HK-2 (cell line): ENCODE measurements around the gene CALHM5.
"Not testable (repeated sequence)": the region's sequence is repeated elsewhere in the genome, so short reads cannot be mapped to it uniquely, and the experiment has no call there.

Source experiments
- DNase-seq: peaks from one replicate; pipeline ENCODE4 v3.0.0-alpha.2; 2018; ENCODE audit not compliant: unreplicated experiment

The CALHM5 gene, protein sequence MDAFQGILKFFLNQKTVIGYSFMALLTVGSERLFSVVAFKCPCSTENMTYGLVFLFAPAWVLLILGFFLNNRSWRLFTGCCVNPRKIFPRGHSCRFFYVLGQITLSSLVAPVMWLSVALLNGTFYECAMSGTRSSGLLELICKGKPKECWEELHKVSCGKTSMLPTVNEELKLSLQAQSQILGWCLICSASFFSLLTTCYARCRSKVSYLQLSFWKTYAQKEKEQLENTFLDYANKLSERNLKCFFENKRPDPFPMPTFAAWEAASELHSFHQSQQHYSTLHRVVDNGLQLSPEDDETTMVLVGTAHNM

DNA sequence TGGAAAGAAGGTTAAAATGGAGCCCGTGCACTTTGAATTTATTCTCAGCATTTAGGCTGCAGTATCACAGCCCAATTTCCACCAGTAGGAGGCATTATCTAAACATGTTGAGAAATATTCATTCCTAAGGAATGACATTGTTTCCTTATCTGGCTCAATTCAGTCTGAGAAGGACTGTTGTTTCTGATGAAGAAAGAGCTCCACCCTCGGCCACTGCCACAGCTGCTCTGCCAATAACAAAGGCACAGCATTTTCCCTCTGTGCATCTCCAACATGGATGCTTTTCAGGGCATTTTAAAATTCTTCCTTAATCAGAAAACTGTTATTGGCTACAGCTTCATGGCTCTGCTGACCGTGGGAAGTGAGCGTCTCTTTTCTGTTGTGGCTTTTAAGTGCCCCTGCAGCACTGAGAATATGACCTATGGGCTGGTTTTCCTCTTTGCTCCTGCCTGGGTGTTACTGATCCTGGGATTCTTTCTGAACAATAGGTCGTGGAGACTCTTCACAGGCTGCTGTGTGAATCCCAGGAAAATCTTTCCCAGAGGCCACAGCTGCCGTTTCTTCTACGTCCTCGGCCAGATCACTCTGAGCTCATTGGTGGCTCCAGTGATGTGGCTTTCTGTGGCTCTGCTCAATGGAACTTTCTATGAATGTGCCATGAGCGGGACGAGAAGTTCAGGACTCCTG lies at the start of gene CALHM5:
Gene CALHM5 (plus strand): TSS at position 216 of the 687 bp plus-strand sequence. CDS start 58 bp downstream, at position 274.
- DNase-seq: no peak

DNA sequence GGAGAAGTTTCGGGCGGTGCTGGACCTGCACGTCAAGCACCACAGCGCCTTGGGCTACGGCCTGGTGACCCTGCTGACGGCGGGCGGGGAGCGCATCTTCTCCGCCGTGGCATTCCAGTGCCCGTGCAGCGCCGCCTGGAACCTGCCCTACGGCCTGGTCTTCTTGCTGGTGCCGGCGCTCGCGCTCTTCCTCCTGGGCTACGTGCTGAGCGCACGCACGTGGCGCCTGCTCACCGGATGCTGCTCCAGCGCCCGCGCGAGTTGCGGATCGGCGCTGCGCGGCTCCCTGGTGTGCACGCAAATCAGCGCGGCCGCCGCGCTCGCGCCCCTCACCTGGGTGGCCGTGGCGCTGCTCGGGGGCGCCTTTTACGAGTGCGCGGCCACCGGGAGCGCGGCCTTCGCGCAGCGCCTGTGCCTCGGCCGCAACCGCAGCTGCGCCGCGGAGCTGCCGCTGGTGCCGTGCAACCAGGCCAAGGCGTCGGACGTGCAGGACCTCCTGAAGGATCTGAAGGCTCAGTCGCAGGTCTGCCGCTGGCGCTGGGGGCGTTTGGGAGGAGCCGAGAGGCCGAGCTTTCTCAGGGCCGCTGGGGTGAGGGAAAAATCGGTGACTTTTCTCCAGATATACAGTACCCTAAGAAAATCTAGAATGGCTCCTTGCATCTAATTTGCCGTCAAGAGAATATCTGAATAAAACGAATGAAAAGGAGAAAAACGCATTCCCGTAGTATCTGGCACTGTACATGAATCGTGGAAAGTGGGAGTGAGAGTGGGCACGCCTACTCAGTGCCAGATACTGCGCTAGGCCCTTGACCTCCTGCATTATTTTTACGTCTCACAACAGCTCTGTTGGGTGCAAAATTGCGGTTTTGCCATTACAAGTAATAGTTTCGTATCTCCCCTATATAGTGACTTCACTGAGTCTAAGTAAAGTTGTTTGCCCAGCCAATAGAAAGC lies 49.2 kb upstream of the CALHM5 start:
- DNase-seq: peak; percentile 81

DNA sequence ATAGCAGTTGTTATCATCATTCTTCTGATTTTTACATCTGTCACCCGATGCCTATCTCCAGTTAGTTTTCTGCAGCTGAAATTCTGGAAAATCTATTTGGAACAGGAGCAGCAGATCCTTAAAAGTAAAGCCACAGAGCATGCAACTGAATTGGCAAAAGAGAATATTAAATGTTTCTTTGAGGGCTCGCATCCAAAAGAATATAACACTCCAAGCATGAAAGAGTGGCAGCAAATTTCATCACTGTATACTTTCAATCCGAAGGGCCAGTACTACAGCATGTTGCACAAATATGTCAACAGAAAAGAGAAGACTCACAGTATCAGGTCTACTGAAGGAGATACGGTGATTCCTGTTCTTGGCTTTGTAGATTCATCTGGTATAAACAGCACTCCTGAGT lies 48.1 kb upstream of the CALHM5 start:
- no peak for DNase-seq

DNA sequence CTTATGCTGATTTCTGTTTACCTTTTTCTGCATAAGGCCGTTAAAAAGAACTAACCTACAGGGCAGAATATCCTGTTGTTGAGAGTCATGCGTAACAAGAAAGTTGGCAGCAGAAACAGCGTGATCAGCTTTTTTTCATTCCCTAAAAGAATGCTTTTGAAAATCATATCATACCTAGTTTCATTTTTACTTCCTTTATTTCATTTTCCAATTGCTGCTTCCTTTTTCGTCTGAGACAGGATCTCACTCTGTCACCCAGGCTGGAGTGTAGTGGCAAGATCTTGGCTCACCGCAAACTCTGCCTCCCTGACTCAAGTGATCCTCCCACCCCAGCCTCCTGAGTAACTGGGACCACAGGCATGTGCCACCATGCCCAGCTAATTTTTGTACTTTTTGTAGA lies 46.2 kb upstream of the CALHM5 start:
- DNase-seq: no peak

DNA sequence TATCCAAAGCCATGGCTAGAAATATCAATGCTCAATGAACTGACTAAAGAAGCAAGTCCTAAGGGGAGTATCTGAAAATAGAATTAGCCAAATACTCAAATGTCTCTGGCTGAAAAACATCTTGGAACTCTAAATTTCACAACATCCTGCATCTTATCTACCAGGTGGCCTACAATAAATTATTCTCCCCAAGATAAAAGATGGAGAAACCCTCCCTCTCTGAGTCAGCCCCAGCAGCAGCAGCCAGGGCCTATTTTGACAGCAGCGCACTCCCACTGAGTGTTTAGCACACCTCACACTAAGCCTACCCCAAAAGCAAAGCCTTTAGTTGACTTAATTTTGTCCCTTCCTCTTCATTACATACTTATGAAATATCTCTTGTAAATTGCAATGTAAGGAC lies 44.3 kb upstream of the CALHM5 start:
- DNase-seq: no peak

DNA sequence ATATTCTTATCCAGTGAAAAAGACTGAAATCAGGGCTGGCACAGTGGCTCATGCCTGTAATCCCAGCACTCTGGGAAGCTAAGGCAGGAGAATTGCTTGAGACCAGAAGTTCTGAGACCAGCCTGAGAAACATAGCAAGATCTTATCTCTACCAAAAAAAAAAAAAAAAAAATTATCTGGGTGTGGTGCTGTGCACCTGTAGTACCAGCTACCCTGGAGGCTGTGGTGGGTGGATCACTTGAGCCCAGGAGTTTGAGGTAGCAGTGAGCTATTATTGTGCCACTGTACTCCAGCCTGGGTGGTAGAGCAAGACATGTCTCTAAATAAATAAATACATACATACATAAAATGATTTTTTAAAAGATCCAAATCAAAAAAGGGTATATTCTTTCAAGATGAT lies 43.9 kb upstream of the CALHM5 start:
- DNase-seq: no peak

DNA sequence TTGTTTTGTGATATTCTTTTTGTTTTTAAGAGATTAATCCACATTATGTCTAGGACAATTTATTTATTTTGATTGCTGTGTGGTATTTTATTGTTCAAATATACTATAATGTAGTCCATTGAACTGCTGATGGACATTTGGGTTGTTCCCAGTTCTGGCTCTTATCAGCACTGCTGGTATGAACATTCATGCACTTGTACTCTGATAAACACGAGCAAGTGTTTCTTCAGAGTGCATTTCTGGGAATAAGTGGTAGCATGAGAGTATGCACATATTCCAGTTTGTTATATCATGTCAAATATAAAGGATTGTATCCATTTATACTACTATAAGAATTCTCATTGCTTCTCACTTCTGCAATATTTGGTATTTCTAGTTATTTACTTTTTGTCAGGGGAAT lies 43.1 kb upstream of the CALHM5 start:
- no peak for DNase-seq

DNA sequence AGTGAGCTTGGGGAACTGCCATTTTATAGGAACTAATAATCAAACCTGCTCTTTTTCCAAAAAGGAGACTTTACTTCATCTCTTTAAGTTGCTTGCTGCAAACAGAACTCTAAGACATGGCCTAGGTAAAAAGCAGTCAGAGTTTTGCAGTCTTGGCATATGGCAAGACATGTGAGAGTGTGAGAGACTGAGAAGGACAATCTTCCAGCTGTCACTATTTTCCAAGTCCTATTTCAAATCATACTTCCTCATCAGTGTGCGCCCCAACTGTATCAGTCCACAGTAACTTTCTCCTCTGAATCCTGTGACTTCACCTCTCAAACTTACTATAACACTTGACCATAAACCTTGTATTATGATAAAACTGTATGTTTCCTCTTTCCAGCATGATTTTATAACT lies 39.9 kb upstream of the CALHM5 start:
- no peak for DNase-seq

DNA sequence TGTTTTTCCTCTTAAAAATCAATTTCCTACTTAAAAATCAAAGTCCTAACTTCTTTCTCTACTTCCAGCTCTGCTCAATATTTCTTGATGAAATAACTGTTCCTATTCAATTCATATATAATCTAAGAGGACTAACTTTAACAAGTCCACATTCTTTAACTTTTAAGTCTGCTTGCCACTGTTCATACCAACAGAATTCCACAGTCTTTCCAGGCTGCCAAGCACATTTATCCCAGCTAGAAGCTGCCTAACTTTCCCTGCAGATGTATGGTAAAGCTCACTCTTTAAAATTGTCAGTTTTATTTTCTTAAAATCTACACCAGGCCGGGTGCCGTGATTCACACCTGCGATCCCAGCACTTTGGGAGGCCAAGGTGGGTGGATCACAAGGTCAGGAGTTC lies 38.7 kb upstream of the CALHM5 start:
- DNase-seq: no peak

DNA sequence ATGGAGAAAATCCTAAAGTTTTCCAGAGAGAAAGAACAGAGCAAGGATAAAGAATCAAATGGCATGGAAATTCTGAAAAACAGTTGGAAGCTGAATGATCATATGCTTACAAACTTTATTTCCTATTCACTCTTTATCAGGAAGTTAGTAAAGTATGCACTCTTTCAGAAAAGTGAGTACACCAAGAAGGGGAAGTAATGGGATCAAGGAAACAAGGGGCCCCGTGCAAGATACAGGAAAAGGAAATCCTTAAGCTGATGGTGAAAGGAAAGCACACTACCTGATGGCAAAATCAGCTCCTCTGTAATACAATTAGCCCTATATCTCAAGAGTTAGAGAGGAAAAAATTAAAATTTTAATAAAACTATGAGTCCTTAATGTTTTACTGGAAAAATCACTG lies 36.3 kb upstream of the CALHM5 start:
- DNase-seq: no peak

DNA sequence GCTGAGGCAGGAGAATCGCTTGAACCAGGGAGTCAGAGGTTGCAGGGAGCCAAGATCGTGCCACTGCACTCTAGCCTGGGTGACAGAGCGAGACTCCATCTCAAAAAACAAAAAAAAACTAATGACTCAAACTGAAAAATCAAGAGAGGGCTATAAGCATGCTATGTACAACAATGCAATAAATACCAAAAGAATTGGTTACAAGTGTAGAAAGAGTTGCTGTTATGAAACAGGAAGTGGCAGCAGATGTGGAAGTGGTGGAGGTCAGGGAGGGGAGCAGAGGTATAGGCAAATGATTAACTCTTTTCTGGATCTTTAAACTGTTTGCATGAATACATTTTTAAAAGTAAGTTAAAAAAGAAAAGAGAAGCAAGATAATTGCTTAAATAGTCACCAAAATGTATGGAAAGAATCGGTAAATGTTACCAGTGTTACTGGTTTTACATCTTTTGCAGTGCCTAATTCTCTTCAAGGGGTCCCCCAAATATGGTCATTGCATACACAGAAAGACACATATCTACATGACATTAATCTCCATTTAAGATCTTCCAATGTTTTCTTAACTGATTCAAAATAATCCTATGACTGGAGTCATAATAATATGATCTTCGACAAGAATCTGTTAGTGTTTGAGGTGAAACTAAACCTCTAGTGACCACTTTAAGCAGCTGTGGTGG lies 35.3 kb upstream of the CALHM5 start:
- DNase-seq: no peak

DNA sequence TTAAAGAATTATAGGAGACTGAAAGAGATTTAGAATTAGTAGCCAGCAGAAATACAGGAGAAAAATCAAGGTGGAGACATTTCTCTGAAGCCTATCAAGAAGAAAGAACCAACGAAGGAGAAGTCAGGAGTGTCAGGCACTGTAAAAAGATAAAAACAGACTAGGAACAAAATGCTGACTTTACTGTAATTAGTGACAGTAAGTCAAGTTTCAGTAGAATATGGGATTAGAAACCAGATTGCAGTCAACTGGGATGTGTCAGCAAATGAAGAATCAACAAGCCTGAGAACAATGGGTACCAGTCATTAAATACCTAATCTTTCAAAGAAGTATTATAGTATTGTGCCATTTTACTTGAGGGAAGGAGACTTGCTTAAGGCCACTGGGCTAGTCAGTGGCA lies 28.7 kb upstream of the CALHM5 start:
- DNase-seq: no peak

DNA sequence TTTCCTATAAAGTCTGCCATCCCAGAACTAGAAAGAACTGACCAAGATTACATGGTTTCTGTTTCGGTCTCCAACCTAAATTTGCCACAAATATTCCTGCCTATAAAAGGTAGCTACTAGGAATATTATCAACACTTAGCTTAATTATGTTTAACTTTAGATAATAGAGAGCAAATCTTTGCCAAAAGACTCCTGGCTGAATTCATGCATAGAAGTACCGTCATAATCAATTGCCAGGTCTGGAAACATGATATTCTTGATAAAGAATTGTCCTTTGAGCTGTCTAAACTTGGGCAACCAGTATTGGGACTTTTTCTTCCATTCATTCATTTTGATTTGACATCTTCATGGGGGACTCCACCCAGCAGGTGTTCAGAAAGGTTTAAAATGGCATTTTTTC lies 27.8 kb upstream of the CALHM5 start:
- no peak for DNase-seq

DNA sequence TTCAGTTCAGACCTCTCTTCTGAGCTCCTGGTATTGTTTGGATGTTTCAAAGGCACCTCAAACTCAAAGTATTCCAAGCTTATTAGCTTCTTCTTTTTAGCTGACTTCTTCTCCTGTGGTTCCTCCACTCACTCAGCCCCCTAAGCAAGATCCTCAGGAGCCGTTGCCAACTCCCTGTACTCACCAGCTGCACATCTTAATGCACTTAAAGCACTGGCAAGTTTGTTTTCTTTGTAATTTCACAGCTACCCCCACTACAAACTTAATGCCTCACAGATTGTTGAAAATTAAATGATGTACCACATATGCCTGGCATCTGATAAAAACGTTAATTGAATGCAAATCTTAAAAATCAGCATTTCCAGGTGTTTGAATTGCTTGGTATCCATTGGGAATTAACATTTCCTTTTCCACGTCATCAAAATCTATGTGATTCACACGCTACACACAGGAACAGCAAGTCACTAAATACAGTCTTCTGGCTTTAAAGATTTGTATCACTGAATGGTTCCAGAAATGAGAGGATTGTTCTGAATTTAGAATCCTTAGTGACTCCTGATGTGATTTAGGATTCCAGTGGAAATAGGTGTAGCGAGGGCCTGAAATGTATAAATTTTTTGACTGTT lies 25.8 kb upstream of the CALHM5 start:
- no peak for DNase-seq

DNA sequence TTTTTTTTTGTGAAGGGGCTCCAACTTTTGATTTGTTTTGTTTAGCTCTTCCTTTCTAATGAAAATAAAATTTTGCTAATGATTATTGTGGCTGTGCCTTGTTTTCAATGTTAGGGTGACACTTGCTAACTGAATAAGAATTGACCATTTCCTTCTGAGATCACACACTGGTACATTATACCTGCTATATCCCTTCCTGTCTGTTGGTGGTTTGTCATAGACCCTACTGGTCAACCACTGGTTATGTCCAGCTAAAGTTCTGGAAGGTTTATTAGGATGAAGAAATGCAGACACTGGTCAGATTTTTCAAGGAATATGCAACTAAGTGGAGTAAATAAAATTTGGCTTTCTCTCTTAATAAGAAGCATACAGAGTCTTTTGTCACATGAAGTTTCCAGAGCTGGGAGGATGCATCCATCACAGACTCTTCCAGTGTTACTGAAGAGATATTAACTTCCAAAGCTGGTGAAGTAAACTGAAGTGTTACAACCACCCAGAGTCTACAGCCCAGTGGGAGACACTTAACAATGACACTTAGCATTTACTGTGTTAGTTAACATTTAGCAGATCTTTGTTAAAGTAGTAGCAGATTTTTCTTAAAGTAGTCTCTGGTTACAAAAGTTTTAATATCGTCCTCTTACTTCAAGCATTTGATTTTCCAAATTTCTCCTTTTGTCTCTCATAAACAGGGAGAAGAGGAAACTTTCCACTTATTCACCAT lies 19.7 kb upstream of the CALHM5 start:
- DNase-seq: no peak

DNA sequence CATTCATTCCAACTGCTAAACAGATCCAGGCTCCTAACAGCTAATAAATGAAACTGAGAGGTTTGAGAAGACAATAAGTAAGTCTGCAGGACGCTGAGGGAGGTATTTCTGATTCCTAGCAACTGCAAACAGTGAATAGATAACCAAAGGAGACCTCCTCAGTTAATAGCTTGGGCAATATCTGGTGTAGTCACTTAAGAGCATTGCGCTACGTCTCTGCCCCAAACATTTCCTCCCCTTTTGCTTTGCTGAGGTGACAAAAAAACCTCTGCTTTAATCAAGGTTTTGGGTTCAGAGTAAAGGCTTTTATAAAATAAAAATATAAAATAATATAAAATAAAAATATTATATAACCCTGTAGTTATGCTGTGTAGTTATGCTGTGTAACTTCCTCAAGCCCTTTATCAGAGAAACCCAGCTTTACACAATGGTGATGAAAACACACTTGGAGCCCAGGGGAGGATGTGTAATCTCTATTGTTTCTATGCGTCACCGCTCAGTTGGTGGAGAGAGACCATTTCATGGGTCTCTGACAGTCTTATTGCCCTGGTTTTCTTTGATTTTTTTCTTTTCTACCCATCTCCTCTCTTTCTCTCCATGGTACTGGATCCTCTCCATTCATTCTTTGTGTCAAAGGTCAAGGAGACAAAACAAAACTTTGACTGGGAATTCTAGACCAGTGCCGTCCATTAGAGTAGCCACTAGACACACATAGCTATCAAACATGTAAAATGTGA lies 18.9 kb upstream of the CALHM5 start:
- no peak for DNase-seq

DNA sequence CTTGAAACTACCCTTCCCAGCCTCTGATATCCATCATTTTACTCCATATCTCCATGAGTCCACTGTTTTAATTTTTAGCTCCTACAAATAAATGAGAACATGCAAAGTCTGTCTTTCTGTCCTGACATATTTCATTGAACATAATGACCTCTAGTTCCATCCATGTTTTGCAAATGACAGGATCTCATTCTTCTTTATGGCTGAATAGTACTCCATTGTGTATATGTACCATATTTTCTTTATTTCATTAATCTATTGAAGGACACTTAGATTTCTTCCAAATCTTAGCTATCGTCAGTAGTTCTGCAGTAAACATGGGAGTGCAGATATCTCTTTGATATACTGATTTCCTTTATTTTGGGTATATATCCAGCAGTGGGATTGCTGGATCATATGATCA lies 16.3 kb upstream of the CALHM5 start:
- DNase-seq: not testable (repeated sequence)

DNA sequence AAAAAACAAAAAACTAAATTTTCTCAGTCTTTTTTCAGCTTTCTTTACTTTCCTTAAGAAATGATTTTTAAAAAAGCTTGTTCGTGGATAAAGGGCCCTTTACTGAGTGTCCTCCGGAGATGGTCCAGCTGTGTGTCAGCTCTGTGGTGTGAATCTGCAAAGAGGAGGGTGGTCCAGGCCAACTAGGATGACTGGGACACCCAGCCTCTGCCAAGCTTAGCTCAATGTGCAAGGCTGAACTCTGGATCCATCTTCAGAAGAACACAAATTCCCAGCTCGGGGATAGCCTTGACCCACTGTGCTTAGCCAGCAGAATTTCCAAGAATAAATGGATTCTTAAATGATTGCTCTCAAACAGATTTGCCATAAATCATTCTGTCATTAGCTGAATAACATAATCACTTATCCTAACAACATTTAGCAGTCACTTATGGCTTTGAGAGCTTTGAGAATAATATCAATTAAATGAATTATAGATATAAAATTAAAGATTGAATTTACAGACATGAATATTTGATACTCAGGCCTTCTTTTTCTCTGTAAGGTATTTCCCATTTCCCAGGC lies 14.2 kb upstream of the CALHM5 start:
- DNase-seq: no peak

DNA sequence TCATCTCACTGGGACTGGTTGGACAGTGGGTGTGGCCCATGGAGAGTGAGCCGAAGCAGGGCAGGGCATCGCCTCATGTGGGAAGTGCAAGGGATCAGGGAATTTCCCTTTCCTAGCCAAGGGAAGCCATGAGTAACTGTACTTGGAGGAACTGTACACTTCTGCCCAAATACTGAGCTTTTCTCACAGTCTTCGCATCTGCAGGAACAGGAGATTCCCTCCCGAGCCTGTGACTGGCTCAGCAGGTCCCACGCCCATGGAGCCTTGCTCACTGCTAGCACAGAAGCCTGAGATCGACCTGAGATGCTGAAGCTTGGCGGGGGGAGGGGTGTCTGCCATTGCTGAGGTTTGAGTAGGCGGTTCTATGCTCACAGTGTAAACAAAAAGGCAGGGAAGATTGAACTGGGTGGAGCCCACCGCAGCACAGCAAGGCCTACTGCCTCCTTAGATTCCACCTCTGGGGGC lies 10.4 kb upstream of the CALHM5 start:
- DNase-seq: no peak

DNA sequence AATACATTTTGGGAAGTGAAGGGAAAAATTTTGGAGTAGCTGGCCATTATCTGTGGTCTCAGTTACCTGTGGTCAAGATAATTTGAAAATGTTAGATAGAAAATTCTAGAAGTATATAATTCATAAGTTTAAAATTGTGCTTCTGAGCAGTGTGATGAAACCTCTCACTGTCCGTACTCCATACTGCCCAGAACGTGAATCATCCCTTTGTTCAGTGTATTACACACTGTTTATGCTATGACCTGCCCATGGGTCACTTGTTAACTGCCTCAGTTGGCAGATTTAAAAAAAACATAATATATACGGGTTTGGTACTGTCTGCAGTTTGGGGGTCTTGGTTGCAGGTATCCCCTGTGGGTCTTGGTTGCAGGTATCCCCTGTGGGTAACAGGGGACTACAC lies 4.1 kb upstream of the CALHM5 start:
- no peak for DNase-seq
